ENCODE measurements around the gene GALNT17. TPM values are rescaled to one million over a fixed set of nuclear protein-coding genes. Genes with fewer than 3 reads are reported as not detected.
"Not testable (repeated sequence)": the region's sequence is repeated elsewhere in the genome, so short reads cannot be mapped to it uniquely, and the experiment has no call there.

Gene GALNT17
- total and polyA plus RNA-seq, 11 donors: 16.9 to 116 (median 73.1) TPM

- ATAC-seq (no peak), DNase-seq (no peak)
- Histone ChIP-seq H3K4me1 (no peaks in the 10 kb centered on the region), H3K9me3 (peaks cover 0 to 15% (median 1%) of the 10 kb centered on the region in 12 donors), H3K27me3 (no peaks in the 10 kb centered on the region), H3K36me3 (no peaks in the 10 kb centered on the region), H3K27ac (no peak overlapping the region), H3K4me3 (no peak overlapping the region)
- WGBS, 4 donors: 81 to 90% (median 89%) methylated on average over 7 of the region's 7 CpGs
- TF ChIP-seq CTCF (IDR thresholded peaks at IDR 0.05) (no peak), POLR2A (IDR thresholded peaks at IDR 0.05) (no peak)
- intact Hi-C loops (cut with DNase I): no loop called here
Observed at GRCh38 chr7:71591876-71592275, 459.9 kb downstream of the GALNT17 start.

- DNase-seq; H3K36me3 ChIP-seq; H3K27ac ChIP-seq; intact Hi-C loops (cut with DNase I); H3K27me3 ChIP-seq; H3K4me1 ChIP-seq; H3K4me3 ChIP-seq; ATAC-seq: not testable (repeated sequence)
- WGBS, 4 donors: 89 to 94% (median 89%) methylated on average over 4 of the region's 4 CpGs
- H3K9me3 ChIP-seq: peaks cover 0 to 13% (median 1%) of the 10 kb centered on the region in 12 donors
Observed at GRCh38 chr7:71592388-71592787, 460.4 kb downstream of the GALNT17 start.

GRCh38 chr7:71594736-71595135 is 462.8 kb downstream of the GALNT17 start:
- TF ChIP-seq POLR2A (IDR thresholded peaks at IDR 0.05) (no peak), CTCF (IDR thresholded peaks at IDR 0.05) (no peak)
- no peaks in the 10 kb centered on the region for H3K4me1 ChIP-seq
- no peaks in the 10 kb centered on the region for H3K9me3 ChIP-seq
- no peaks in the 10 kb centered on the region for H3K27me3 ChIP-seq
- ATAC-seq (no peak), DNase-seq (no peak)
- no peaks in the 10 kb centered on the region for H3K36me3 ChIP-seq
- no peak overlapping the region for H3K27ac ChIP-seq
- intact Hi-C loops (cut with DNase I): no loop called here
- no peak overlapping the region for H3K4me3 ChIP-seq

- no peak for TF ChIP-seq POLR2A (IDR thresholded peaks at IDR 0.05)
- TF ChIP-seq CTCF (IDR thresholded peaks at IDR 0.05): no peak
- H3K27me3 ChIP-seq: no peaks in the 10 kb centered on the region
- H3K9me3 ChIP-seq: no peaks in the 10 kb centered on the region
- H3K4me1 ChIP-seq: no peaks in the 10 kb centered on the region
- DNase-seq: no peak
- intact Hi-C loops (cut with DNase I): no loop called here
- H3K4me3 ChIP-seq: no peak overlapping the region
- H3K27ac ChIP-seq: no peak overlapping the region
- 86 to 93% (median 90%) methylated on average over 3 of the region's 3 CpGs for WGBS, 4 donors
- ATAC-seq: no peak
- no peaks in the 10 kb centered on the region for H3K36me3 ChIP-seq
Observed at GRCh38 chr7:71595176-71595575, 463.2 kb downstream of the GALNT17 start.

- intact Hi-C loops (cut with DNase I): no loop called here
- no peak for ATAC-seq
Observed at GRCh38 chr7:71598553-71598952, 466.6 kb downstream of the GALNT17 start.

More at GRCh38 chr7:71598553-71598952, 466.6 kb downstream of the GALNT17 start:
- WGBS, 4 donors: 84 to 94% (median 87%) methylated on average over 6 of the region's 6 CpGs
- TF ChIP-seq POLR2A (IDR thresholded peaks at IDR 0.05): no peak
- TF ChIP-seq CTCF (IDR thresholded peaks at IDR 0.05): no peak
- H3K4me1 ChIP-seq: no peaks in the 10 kb centered on the region
- no peaks in the 10 kb centered on the region for H3K27me3 ChIP-seq
- H3K9me3 ChIP-seq: no peaks in the 10 kb centered on the region
- DNase-seq: no peak
- H3K27ac ChIP-seq: no peak overlapping the region
- H3K4me3 ChIP-seq: no peak overlapping the region
- H3K36me3 ChIP-seq: no peaks in the 10 kb centered on the region

Data from heart left ventricle (tissue), 16 donors.